Measurements from ENCODE around the gene JAKMIP1. TPM values are rescaled to one million over a fixed set of nuclear protein-coding genes. Genes with fewer than 3 reads are reported as not detected.

Gene JAKMIP1
- total RNA-seq (ENCODE audit: low replicate concordance): not detected in 2 replicates

GRCh38 chr4:6200011-6200921 is at the start of gene JAKMIP1:
TSS of gene JAKMIP1 (minus strand) at chr4:6200549. CDS start at chr4:6112850, 87,699 bp downstream.

GRCh38 chr4:6018331-6018730 is 182.0 kb downstream of the JAKMIP1 start, which contains the start of gene C4orf50:
TSS of gene C4orf50 (minus strand) at chr4:6018431.

Other genes starting within 250 kb of the JAKMIP1 start
- not detected in 2 replicates for gene C4orf50, start 182.1 kb downstream of the JAKMIP1 start, total RNA-seq (ENCODE audit: low replicate concordance)
- gene WFS1, start 69.3 kb upstream of the JAKMIP1 start, total RNA-seq (ENCODE audit: low replicate concordance): 10.7 and 22.7 TPM in 2 replicates